K562 (cell line): ENCODE data around the gene BCL2L13. TPM values are rescaled to one million over a fixed set of nuclear protein-coding genes. Genes with fewer than 3 reads are reported as not detected.

Source experiments
- ATF6 ChIP-seq: sonication (generic); formaldehyde crosslinking; IDR thresholded peaks from 2 replicates; pipeline ENCODE4 v1.4.0; 2020; ENCODE audit warnings: mild to moderate bottlenecking, missing genetic modification reagents
- BDP1 ChIP-seq: IDR thresholded peaks from 3 replicates; pipeline ENCODE4 v1.6.1; 2011; ENCODE audit not compliant: insufficient read length, insufficient read depth
- BRD9 ChIP-seq: fragments of 450-650 bp; IDR thresholded peaks from 2 replicates; pipeline ENCODE4 v1.6.1; 2018; ENCODE audit warnings: low read depth; ENCODE audit not compliant: partially characterized antibody
- CTCFL ChIP-seq: IDR thresholded peaks from 2 replicates; pipeline ENCODE4 v1.6.1; 2011; ENCODE audit warnings: borderline replicate concordance, low read depth, mild to moderate bottlenecking, moderate library complexity, low read length; ENCODE audit not compliant: insufficient read depth, poor library complexity, severe bottlenecking
- DACH1 ChIP-seq: fragments of 450-650 bp; IDR thresholded peaks from 2 replicates; pipeline ENCODE4 v1.6.1; 2018; ENCODE audit not compliant: partially characterized antibody
- MEF2A ChIP-seq: IDR thresholded peaks from 2 replicates; pipeline ENCODE4 v1.6.1; 2011; ENCODE audit warnings: low read depth, mild to moderate bottlenecking, low read length, moderate library complexity; ENCODE audit not compliant: control insufficient read depth
- POLR2AphosphoS2 ChIP-seq: IDR thresholded peaks from 2 replicates; pipeline ENCODE4 v1.6.1; 2012; ENCODE audit warnings: low read length, improper control_type of control experiment
- POLR2H ChIP-seq: IDR thresholded peaks from 2 replicates; pipeline ENCODE4 v1.6.1; 2016; ENCODE audit warnings: missing genetic modification characterization, low read depth, mild to moderate bottlenecking, control low read depth, missing compliant biosample characterization, moderate library complexity
- PURB ChIP-seq: sonication (generic); formaldehyde crosslinking; IDR thresholded peaks from 2 replicates; pipeline ENCODE4 v1.9.0; 2021; ENCODE audit warnings: low read depth, mild to moderate bottlenecking, missing genetic modification reagents
- SAFB ChIP-seq: fragments of 200-400 bp; formaldehyde crosslinking; IDR thresholded peaks from 2 replicates; pipeline ENCODE4 v1.6.1; 2017; ENCODE audit warnings: low read depth, low read length, borderline replicate concordance
- ZBTB33 ChIP-seq: sonication (generic); formaldehyde crosslinking; IDR thresholded peaks from 2 replicates; pipeline ENCODE4 v1.8.1; 2023; ENCODE audit warnings: mild to moderate bottlenecking, missing genetic modification reagents
- ZBTB7A ChIP-seq: IDR thresholded peaks from 2 replicates; pipeline ENCODE4 v1.6.1; 2011; ENCODE audit warnings: low read depth, mild to moderate bottlenecking, low read length, moderate library complexity, borderline replicate concordance; ENCODE audit not compliant: control insufficient read depth
- ZFPM2 ChIP-seq: fragments of 250-450 bp; sonication (Bioruptor Pico); IDR thresholded peaks from 2 replicates; pipeline ENCODE4 v1.5.1; 2022; ENCODE audit warnings: mild to moderate bottlenecking
- ZHX1 ChIP-seq: fragments of 150-350 bp; conservative IDR thresholded peaks from 2 replicates; pipeline ENCODE4 v1.6.1; 2014; ENCODE audit warnings: low read length
- ZNF224 ChIP-seq: sonication (generic); formaldehyde crosslinking; IDR thresholded peaks from 2 replicates; pipeline ENCODE4 v1.8.0; 2022; ENCODE audit warnings: mild to moderate bottlenecking, missing genetic modification reagents
- ZNF232 ChIP-seq: sonication (generic); formaldehyde crosslinking; IDR thresholded peaks from 2 replicates; pipeline ENCODE4 v1.8.0; 2022; ENCODE audit warnings: mild to moderate bottlenecking, missing genetic modification reagents
- ZNF766 ChIP-seq: fragments of 200-800 bp; sonication (Bioruptor generic); conservative IDR thresholded peaks from 2 replicates; pipeline ENCODE4 v1.6.1; 2016; ENCODE audit warnings: missing genetic modification characterization, missing compliant biosample characterization
- polyA plus RNA-seq, 8 experiments: library from polyadenylated mRNA; depleted of rRNA in 4 of 8; stranded (reverse) in 5 of 8; unstranded in 3 of 8; fragments of >200 nt; fragmentation: Nextera tagmentation in 2 of 8; fragmentation: Illumina TruSeq in 1 of 8; extraction: Ambion mirVana in 2 of 8; extraction: Trizol in 1 of 8; gene quantifications; 2 replicates each; pipeline versions ENCODE4 v1.2.1 to v1.2.3, GENCODE V29; 2011 to 2014; ENCODE audit warnings: inconsistent platforms in 1 of 8, missing spikeins in 1 of 8
- total RNA-seq, 7 experiments: library from RNA; depleted of rRNA in 6 of 7; stranded (reverse); fragments of >200 nt in 6 of 7; fragmentation: Illumina TruSeq in 2 of 7; extraction: Trizol in 2 of 7; gene quantifications; 2 replicates each; pipeline versions ENCODE4 v1.2.1 to v1.2.3, GENCODE V29; 2011 to 2021; ENCODE audit warnings: low replicate concordance in 1 of 7
- TF ChIP-seq, protein P1 (sequence below): fragments of 450-650 bp; IDR thresholded peaks from 2 replicates; pipeline ENCODE4 v1.6.1; 2016; ENCODE audit warnings: antibody characterized with exemption

The BCL2L13 gene
- total and polyA plus RNA-seq, 9 of the 15 experiments (the other 6 are each of a cell fraction or from before 2014, with no cell fraction given), result 41.5 to 63.4 (median 56.5) TPM

DNA sequence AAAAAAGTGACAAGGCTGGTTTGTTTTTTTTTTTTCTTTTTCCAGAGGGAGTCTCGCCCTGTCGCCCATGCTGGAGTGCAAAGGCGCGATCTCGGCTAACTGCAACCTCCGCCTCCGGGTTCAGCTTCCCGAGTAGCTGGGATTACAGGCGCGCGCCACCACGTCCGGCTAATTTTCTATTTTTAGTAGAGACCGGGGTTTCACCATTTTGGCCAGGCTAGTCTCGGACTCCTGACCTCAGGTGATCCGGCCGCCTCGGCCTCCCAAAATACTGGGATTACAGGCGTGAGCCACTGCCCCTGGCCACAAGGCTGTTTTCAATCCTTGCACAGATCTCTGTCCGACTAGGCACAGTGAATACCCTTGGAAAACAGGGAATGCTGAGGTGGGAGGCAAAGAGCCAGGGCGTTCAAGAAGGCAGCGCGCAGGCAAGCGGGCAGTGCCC is 10.6 kb upstream of the BCL2L13 start (continued):
- TF ChIP-seq DACH1 (no peak), ZNF766 (CRISPR knock-in tag) (no peak), PURB (CRISPR knock-in tag) (no peak), POLR2H (tag) (no peak), ZHX1 (no peak), CTCFL (no peak), ZNF232 (CRISPR knock-in tag) (peak; percentile 87), ZBTB7A (no peak), BRD9 (no peak), POLR2AphosphoS2 (no peak), ZBTB33 (peak; percentile 45; the same call in 1 of the 2 replicates), BDP1 (no peak), MEF2A (peak; percentile 42; the same call in 1 of the 2 replicates), ZFPM2 (CRISPR knock-in tag) (no peak), SAFB (no peak), ATF6 (CRISPR knock-in tag) (peak; percentile 73; the same call in 1 of the 2 replicates), ZNF224 (CRISPR knock-in tag) (peak; percentile 81; the same call in 1 of the 2 replicates)
- TF ChIP-seq, protein P1, sequence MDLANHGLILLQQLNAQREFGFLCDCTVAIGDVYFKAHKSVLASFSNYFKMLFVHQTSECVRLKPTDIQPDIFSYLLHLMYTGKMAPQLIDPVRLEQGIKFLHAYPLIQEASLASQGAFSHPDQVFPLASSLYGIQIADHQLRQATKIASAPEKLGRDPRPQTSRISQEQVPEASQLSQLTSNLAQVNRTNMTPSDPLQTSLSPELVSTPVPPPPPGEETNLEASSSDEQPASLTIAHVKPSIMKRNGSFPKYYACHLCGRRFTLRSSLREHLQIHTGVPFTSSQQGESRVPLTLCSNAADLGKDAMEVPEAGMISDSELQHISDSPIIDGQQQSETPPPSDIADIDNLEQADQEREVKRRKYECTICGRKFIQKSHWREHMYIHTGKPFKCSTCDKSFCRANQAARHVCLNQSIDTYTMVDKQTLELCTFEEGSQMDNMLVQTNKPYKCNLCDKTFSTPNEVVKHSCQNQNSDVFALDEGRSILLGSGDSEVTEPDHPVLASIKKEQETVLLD, result no peak
